HG03432 (cell line): ENCODE data around the gene SLC51A.
"Not testable (repeated sequence)": the region's sequence is repeated elsewhere in the genome, so short reads cannot be mapped to it uniquely, and the experiment has no call there.

Experiments
- ATAC-seq: cut with Tn5 transposase; IDR thresholded peaks from one replicate; pipeline ENCODE4 v1.9.1; 2021; ENCODE audit warnings: mild to moderate bottlenecking, moderate library complexity; ENCODE audit not compliant: unreplicated experiment

SLC51A gene

DNA sequence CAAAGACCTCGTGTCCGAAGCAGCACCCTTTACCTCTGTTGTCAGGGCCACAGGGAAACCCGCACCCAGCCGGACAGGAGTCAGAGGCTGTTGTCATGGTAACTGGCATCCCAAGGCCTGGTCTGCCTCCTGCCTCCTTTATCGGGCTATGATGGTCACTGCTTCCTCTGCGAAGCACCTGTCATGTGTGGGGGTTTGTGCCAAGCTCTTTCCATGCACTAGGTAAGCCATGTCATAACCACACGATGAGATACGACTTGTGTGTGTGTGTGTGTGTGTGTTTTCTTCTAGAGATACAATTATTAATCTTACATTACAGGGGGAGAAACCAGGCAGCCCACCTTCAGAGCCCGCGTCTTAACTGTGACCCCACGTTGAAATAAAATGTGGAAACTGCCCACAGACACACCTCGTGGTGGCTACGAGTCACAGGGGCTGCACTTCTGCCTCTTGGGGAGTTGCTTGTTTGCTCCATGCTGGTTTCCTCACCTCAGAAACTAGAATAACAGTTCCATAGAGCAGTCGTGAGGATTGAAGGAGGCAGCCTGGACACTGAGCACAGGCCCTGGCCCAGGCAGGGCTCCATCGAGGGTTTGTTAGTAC is 23.1 kb upstream of the SLC51A start:
- ATAC-seq = no peak

GRCh38 chr3:196193736-196194541 is 22.4 kb upstream of the SLC51A start:
- ATAC-seq = no peak

GRCh38 chr3:196194542-196194915 is 21.8 kb upstream of the SLC51A start:
- ATAC-seq = no peak

GRCh38 chr3:196195664-196196265 is 20.6 kb upstream of the SLC51A start:
- no peak for ATAC-seq

GRCh38 chr3:196197524-196197923 is 18.8 kb upstream of the SLC51A start:
- no peak for ATAC-seq

DNA sequence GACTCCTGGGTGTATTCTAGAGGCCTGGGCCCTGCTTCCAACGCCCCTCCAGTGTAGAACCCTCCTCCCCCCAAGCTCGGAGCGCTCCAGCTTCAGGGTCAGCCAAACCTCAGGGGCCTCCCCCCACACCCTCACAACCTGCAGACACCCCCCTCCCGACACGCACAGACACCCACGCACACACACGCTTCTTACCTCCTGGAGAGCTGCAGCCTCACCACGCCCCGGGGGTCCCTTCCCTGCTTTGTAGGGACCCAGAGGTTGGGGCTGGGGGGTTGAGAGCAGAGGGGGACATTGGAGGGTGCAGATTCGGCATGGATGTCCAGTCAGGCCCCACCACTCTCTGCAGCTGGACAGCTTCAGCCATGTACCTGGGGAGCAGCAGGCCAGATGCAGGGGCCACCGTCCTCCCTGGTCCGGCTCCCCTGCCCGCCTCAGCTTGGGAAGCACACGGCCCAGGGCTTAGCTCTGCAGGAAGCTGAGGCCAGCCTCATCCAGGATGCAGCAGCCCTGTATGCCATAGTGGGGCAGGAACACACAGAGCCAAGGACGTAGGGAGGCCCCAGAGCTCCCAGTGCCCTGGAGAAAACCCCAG is 18.2 kb upstream of the SLC51A start:
- ATAC-seq = no peak

- no peak for ATAC-seq
Measured at GRCh38 chr3:196198771-196199753, 17.3 kb upstream of the SLC51A start.

GRCh38 chr3:196202516-196202970 is 13.8 kb upstream of the SLC51A start:
- peak; percentile 81 for ATAC-seq

DNA sequence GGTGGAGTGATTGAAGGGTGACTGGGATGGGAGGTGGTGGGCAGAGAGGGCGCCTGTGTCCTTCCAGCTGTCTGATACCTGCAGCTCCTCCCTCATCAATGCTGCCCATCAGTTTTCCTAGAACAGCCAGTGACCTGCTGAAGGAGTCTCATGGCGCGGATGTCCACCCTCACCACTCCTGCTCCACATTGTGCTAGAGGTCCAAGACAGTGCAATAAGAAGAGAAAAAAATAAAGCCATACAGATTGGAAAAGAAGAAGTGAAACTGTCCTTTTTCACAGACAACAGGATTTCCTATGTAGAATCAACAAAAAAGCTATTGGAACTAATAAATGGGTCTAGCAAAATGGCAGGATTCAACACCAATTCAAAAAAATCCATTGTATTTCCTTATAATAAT is 12.5 kb upstream of the SLC51A start:
- no peak for ATAC-seq

- not testable (repeated sequence) for ATAC-seq
Measured at GRCh38 chr3:196205442-196206205, 10.7 kb upstream of the SLC51A start.

GRCh38 chr3:196207159-196207832 is 9.0 kb upstream of the SLC51A start:
- ATAC-seq = no peak

- no peak for ATAC-seq
Measured at GRCh38 chr3:196207833-196208607, 8.3 kb upstream of the SLC51A start.

- no peak for ATAC-seq
Measured at GRCh38 chr3:196208942-196209695, 7.2 kb upstream of the SLC51A start.

GRCh38 chr3:196209944-196210672 is 6.2 kb upstream of the SLC51A start:
- ATAC-seq = not testable (repeated sequence)

DNA sequence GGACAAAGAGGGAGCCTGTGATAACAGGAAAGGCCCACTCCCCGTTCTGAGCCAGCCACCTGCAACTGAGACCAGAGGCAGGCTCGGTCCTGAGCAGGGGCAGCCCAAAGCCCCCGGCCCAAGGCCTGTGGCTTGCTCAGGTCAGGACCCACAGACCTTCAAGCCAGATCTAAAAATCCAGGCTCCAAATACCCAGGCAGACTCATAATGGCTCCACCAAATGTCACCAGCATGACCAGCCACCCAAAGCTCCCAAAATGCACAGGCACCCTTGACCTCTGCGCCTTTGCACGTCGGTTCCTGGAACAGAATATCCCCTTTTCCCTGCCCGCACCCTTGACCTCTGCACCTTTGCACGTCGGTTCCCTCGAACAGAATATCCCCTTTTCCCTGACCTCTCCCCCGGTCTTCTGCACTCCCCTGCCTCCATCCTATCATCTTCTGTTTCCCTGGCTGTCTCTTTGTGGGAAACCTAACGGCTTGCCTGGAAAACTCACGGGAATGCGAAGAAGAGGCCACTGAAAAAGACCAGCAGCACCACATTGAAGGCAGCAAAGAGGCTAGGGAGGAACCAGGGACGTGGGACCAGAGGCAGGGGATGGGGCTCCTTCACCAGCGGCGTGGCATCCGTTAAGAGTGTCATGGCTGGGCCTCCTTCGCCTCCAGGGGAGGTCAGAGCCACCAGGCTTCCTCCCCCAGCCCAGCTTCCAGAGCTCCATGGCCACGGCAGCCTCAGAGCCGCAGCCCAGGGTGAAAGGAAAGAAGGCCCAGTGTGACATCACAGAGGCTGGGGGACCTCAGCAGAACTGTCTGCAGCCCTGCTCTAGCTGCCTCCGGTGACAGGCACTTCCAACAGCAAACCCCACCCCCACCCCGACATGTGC is 5.4 kb upstream of the SLC51A start, which contains the start of gene ZDHHC19:
TSS of gene ZDHHC19 (minus strand) at position 728 of the 884 bp plus-strand sequence. CDS start at position 643, 85 bp downstream.
- no peak for ATAC-seq
